HL-60 (cell line): ENCODE results near the gene CBLB.

Experiments used
- DNase-seq, 2 experiments: peaks; one replicate each; pipeline ENCODE4 v3.0.0-alpha.2; 2010 to 2020; ENCODE audit warnings: low read depth in 1 of 2, low spot score in 1 of 2
- H3K27ac ChIP-seq: fragments of 250-450 bp; sonication (Bioruptor Pico); replicated peaks from 2 replicates; pipeline ENCODE4 v1.5.1; 2020; ENCODE audit warnings: mild to moderate bottlenecking, moderate library complexity
- H3K27me3 ChIP-seq: fragments of 250-450 bp; sonication (Bioruptor Pico); 2 replicates; pipeline ENCODE4 v1.5.1; 2021; ENCODE audit warnings: mild to moderate bottlenecking, moderate library complexity; ENCODE audit not compliant: insufficient read depth, poor library complexity, severe bottlenecking
- H3K4me3 ChIP-seq: replicated peaks from 2 replicates; pipeline ENCODE4 v1.5.1; 2011; ENCODE audit warnings: mild to moderate bottlenecking, control low read depth, low read length; ENCODE audit not compliant: insufficient read depth
- CTCF ChIP-seq: IDR thresholded peaks from one replicate; pipeline ENCODE4 v1.5.1; 2011; ENCODE audit warnings: low read length, control low read depth, inconsistent platforms; ENCODE audit not compliant: insufficient read depth
- GABPA ChIP-seq: IDR thresholded peaks from 2 replicates; pipeline ENCODE4 v1.6.1; 2012; ENCODE audit warnings: low read depth
- POLR2AphosphoS5 ChIP-seq: IDR thresholded peaks from 2 replicates; pipeline ENCODE4 v1.6.1; 2012; ENCODE audit warnings: low read depth
- REST ChIP-seq: IDR thresholded peaks from 2 replicates; pipeline ENCODE4 v1.6.1; 2012; ENCODE audit warnings: low read depth; ENCODE audit not compliant: insufficient replicate concordance
- SPI1 ChIP-seq: IDR thresholded peaks from 2 replicates; pipeline ENCODE4 v1.6.1; 2012; ENCODE audit warnings: low read depth, mild to moderate bottlenecking, borderline replicate concordance

CBLB gene

DNA sequence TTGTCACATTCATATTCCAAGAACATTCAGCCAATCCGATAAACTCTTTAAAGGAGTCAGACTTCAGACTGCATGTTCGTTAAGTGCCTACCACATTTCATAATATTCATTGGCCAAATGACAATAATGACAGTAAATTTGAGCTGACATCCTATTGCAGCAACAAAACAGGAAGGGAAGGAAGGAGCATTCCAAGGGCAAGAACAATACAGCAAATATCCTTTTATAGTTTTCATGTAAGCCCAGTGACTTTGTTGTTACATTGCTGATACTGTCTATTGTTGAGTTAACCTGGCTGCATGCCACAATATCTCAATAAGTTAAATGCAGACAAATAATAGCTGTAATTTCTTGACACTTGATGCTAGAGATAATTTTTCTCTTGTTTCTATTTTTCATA is 16.4 kb upstream of the CBLB start:
- no peak for DNase-seq
- H3K27ac ChIP-seq, result no peak overlapping the region
- H3K4me3 ChIP-seq, result no peak overlapping the region
- no peaks in the 10 kb centered on the region for H3K27me3 ChIP-seq
- TF ChIP-seq REST (no peak), GABPA (no peak), POLR2AphosphoS5 (no peak), SPI1 (no peak), CTCF (no peak)

GRCh38 chr3:105883798-105884377 is 15.1 kb upstream of the CBLB start:
- Histone ChIP-seq H3K27ac (no peak overlapping the region), H3K27me3 (no peaks in the 10 kb centered on the region), H3K4me3 (no peak overlapping the region)
- DNase-seq, result no peak
- no peak for TF ChIP-seq GABPA
- TF ChIP-seq CTCF, result no peak
- no peak for TF ChIP-seq SPI1
- no peak for TF ChIP-seq POLR2AphosphoS5
- no peak for TF ChIP-seq REST

- DNase-seq, result no peak
- no peaks in the 10 kb centered on the region for H3K27me3 ChIP-seq
- H3K4me3 ChIP-seq, result no peak overlapping the region
- H3K27ac ChIP-seq, result no peak overlapping the region
- TF ChIP-seq POLR2AphosphoS5 (no peak), SPI1 (no peak), GABPA (no peak), CTCF (no peak), REST (no peak)
Observed at GRCh38 chr3:105880681-105881290, 12.0 kb upstream of the CBLB start.
